ENCODE measurements around the gene PIP5K1C. TPM values are rescaled to one million over a fixed set of nuclear protein-coding genes. Genes with fewer than 3 reads are reported as not detected.
A peak's percentile ranks its signal among the peaks of the same experiment; 100 is the strongest.
"Not testable (repeated sequence)": the region's sequence is repeated elsewhere in the genome, so short reads cannot be mapped to it uniquely, and the experiment has no call there.

Gene PIP5K1C
- total RNA-seq, 1 experiment from 2014 or later, result 8.6 TPM

DNA sequence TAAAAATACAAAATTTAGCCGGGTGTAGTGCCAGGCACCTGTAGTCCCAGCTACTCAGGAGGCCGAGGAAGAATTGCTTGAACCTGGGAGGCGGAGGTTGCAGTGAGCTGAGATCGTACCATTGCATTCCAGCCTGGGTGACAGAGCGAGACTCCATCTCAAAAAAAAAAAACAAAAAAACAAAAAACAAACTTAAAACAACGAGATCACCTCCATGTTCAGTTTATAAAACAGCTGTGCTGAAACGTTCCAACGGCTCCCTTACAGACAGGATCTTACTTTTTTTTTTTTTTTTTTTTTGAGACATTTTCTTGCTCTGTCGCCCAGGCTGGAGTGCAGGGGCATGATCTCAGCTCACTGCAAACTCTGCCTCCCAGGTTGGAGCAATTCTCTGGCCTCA lies 71.5 kb downstream of the PIP5K1C start:
- DNase-seq (ENCODE audit: low read depth), result not testable (repeated sequence)

DNA sequence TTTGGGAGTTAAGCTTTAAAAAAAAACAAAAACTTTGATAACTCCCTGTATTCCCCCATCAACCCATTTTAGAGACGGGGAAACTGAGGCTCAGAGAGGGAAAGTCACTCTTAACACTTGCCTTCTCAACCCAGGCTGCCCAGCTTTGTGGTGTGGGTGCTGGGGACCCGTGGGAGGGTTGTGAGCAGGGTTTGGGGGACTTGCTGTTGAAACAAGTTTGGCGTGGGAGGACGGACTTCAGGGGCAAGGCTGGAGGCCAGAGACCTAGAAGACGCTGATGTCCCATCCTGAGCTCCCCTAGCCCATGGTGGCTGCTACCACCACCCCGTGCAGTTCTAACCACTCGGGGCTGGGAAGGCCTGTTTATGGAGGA lies 72.9 kb downstream of the PIP5K1C start:
- no peak for DNase-seq (ENCODE audit: low read depth)

DNA sequence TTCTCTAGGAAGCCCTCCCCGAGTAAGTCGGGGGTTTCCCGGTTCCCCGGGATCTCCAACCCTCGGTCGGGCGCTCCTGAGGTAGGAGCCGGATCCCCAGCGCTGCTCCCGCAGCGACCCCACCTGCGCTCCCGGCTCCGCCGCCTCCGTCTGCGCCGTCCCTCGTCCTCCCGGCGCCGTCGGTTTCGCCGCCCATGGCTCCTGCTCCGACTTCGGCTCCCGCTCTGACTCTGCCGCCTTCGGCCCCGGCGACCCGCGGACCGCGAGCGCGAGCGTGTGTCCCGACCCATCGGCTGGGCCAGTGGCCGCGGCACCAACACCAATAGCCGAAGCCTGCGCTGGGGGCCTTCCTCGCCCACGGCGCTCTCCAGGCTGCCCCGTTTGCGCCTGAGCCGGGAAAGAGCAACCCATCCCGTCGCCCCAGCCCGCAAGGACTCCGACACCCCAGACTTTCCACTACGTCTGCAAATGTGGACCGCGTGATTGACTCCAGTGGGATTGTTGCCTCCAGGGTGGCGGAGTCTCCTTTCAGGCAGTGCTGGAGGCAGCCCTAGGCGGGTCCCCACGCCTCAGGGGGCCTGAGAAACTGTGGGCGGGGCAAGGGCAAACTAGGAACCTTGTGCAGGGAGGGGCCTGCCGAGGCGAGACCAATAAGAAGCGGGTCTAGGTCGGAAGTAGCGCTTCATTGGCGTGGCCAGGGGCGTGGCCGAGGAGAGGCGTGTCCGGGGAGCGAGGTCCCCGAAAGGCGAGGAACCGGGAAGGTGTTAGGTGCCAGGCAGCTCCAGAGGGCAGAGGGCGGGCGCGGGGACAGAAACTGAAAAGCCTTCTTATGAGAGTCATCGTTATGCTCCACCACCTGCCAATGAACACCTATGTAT lies 73.6 kb downstream of the PIP5K1C start, which contains the start of gene CACTIN:
Gene CACTIN, minus strand, starts transcription at position 318 of the 878 bp plus-strand sequence. Its CDS starts 28 bp downstream, at position 290.
- DNase-seq (ENCODE audit: low read depth), result peak; percentile 99

- DNase-seq (ENCODE audit: low read depth), result no peak
Measured at GRCh38 chr19:3625996-3626472, 74.2 kb downstream of the PIP5K1C start.

- no peak for DNase-seq (ENCODE audit: low read depth)
Measured at GRCh38 chr19:3623716-3624115, 76.6 kb downstream of the PIP5K1C start.

- DNase-seq (ENCODE audit: low read depth), result no peak
Measured at GRCh38 chr19:3622224-3622623, 78.0 kb downstream of the PIP5K1C start.

GRCh38 chr19:3621689-3622088 lies 78.6 kb downstream of the PIP5K1C start:
- no peak for DNase-seq (ENCODE audit: low read depth)

DNA sequence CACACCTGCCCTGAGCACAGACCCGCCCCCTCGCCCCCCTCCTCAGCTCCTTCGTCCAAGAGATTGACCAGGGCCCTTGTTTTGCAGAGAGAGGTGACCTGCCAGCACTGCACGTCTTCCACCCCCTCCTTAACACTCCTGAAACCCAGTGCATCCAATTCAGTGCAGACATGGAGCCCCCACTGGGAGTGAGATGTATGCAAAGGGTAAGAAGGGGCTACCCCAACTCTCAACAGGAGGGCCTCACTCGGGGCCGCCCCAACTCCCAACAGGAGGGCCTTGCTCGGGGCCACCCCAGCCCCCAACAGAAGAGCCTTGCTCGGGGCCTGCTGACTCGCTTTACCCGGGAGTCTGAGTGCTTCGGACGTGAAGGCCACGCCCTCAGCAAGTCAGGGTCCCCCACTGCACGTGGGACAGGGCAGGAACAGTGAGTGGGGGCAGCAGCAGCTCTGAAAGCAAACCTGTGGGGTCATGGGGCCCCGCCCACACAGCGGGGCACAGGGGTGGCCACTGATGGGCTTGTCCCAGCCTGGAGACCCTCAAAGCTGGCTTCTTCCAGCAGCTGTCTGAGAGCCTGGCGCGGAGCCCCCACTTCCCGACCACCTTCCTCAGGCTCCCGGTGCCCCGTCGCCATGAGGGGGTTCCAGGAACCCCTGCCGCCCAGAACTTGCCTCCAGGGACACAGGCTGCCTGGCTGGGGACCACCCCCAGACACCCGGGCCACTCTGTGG lies 79.3 kb downstream of the PIP5K1C start:
- no peak for DNase-seq (ENCODE audit: low read depth)

- no peak for DNase-seq (ENCODE audit: low read depth)
Measured at GRCh38 chr19:3620145-3620816, 80.0 kb downstream of the PIP5K1C start.

DNA sequence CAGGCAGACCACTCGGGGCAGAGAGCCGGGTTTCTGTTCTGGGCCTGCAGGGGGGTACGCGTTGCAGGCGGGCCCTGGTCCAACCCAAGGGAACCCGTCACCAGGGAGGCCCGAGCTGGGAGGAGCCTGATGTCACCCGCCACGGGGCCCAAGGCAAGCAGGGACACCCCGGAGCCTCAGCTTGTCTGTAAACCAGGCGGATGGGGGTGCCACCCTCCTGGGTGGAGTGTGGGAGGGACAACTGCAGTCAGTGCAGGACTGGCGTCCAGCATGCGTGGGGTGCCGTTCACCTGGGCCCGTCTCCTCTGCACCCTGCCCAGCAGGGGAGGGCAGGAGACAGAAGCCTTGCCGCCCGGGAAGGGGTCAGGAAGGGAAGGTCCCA lies 80.6 kb downstream of the PIP5K1C start:
- no peak for DNase-seq (ENCODE audit: low read depth)

DNA sequence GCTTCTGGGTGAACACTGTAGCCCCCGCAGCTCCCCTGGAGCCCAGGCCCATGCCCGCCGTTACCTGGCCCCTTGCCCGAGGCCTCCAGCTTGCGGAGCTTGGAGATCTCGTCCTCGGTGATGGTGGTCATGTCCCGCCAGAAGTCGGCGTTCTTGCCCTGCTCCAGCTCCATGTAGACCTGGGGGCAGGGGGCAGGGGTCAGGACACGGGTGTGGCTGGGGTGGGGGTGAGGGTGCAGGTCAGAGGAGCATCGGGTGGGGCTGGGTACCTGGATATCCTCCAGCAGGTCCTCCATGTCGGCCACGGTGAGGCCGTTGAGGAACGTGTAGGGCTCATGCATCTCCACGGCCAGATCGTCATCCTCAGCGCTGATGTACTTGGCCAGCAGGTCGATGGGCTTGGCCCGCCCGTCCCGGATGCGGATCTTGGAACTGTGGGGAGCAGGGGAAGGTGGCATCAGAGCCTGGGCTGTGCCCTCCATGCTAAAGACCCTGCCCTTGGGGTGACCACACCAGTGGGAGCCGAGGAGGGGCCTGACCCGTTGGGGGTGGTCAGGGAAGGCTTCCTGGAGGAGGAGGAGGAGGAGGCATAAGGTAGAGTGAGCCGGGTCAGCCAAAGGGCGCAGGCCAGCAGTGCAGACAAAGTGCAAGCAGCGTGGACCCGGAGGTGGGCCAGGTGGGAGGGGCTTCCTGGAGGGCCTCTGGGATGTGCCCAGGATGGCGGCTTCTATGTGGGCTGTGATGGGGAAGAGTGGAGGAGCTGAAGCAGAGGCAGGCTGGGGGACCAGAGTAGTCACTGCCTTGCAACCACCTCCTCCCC lies 81.2 kb downstream of the PIP5K1C start:
- no peak for DNase-seq (ENCODE audit: low read depth)

DNA sequence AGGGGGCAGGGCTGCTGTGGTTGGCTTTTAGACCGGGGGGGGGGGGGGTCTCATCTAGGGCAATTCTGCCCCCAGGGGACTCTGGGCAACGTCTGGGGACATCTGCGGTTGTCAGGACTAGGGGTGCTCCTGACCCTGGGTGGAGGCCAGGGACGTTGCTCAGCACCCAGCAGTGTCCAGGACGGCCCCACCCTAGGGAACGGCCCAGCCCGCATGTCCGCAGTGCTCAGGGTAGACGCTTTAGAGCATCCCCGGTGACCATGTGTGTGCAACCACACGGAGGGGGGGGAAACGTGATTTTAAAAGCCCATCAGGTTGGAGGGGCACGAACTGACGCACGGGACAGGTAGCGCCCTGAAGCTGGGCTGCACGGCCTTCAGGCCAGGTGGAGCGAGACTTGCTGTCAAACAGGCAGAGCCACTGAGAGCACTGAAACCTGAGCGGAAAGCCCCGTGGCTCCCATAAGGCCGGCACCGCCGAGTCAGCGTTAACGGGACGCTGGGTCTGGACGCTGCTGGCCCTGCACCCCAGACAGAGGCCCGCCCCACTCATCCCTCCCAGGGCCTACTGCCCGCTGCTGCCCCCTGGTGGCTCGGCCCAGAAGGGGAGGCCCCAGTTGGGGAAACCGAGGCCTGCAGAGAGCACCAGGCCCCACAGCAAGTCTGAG lies 82.0 kb downstream of the PIP5K1C start:
- peak; percentile 65 for DNase-seq (ENCODE audit: low read depth)

DNA sequence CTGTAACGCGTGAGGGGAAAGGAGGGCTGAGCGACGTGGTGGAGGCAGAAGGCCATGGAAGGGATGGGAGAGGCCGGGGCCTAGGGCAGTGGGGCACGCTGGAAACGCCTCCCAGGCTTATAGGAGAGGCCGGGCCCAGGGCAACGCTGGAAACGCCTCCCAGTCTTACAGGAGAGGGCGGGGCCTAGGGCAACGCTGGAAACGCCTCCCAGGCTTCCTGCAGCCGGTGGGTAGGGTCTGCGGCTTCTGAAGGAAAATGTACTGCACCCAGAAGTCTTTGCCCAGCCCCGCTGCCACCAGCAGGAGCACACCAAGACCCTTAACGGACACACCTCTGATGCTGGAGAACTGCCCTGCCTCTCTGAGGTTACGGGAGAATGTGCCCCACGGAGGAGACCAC lies 82.8 kb downstream of the PIP5K1C start:
- no peak for DNase-seq (ENCODE audit: low read depth)

DNA sequence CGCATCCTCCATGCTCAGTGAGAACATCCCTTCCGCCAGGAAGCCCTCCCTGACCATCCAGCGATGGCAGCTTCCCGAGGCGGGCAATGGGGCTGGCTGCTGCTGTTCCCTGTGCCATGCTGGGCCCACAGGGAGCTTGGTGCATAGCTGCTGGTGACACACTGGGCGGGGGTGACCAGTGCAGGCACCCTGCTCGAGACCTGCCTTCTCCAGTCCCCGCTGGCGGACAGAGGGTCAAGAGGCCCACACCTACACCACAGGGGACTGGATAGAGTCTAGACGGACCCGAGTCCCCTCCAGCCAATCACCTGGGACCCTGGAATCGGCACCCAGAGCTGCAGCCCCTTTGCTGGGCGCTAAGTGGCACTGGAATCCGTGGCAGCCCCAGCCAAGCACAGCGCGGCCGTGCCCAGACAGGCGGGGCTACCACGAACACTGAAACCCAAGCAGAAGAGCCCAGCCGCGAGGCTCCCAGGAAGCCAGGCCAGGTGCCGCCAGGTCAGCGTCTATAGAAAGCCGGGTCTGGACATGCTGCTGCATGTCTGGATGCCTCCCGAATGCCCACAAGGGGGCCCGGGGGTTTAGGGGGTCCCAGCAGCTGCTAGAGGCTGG lies 84.6 kb downstream of the PIP5K1C start:
- no peak for DNase-seq (ENCODE audit: low read depth)

- no peak for DNase-seq (ENCODE audit: low read depth)
Measured at GRCh38 chr19:3614858-3615505, 85.3 kb downstream of the PIP5K1C start.

DNA sequence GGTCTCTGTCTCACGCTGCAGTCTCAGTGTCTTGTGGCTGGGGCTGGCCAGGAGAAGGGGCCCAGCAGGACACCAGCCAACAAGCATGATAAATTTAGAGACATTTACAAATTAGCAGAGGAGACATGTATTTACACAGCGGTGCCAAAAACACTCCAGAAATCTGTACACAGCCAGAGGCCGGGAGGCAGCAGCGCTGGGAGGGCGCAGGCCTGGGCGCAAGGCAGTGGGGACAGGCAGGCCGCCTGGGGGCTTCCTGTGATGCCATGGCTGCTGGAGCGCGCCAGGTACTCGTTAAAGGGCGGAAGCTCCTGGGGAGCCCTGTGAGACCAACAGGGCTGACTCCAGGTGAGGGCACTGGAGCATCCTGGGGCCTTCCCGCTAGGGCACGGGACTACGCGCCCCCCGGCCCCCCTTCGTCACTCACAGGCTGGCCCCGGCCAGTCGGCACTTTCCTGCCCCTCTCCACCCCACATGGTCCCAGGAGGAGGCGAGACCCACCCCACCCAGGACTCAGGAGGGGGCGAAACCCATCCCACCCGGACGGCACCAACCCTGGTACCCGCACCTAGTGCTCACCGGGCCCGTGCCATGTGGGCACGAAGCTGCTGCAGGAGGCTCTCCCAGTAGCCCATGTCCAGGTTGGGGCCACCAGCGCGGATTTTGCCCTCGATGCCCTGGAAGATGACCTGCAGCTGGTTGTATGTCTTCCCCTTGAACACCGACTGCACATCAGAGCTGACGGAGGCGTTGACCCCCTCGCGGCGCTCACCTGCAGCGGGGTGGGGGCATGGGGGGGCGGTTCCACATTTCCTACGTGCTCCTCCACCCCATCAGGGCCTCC lies 86.2 kb downstream of the PIP5K1C start:
- no peak for DNase-seq (ENCODE audit: low read depth)

DNA sequence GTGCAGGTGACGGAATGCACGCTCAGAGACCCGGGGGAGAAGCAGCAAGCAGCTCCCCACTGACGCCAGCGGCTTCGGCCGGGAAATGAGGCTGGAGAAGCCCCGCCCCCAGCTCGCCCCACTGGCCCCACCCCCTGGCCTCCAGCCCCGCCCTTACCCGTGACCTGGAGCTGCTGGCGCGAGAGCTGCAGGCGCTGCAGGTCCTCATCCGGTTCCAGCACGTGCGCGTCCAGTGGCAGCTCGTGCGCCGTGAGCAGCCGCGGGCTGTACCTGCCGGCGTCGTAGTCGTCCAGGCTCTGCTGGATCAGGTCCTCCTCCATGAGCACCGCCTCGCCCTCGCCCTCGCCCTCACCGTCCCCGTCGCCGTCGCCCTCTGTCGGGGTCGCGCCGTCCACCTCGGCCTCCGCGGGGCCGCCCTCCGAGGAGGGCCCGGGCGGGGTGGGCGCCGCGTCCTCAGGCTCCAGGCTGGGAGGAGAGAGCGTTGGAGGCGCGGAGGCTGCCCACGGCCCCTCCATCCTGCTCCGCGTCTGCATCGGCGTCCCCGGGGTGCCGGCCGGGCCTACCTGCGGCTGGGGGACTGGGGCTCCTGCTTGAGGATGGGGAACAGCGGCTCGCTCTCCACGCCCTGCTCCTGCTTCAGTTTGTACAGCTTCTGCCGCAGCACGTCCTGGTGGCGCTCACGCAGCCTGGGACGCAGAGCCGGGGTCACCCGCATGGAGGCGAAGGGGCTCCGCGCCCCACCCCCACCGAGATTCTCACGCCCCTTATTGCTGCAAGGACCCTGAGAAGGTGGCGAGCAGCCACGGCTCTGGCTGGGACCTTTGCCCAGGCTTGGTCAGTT lies 87.1 kb downstream of the PIP5K1C start:
- no peak for DNase-seq (ENCODE audit: low read depth)

DNA sequence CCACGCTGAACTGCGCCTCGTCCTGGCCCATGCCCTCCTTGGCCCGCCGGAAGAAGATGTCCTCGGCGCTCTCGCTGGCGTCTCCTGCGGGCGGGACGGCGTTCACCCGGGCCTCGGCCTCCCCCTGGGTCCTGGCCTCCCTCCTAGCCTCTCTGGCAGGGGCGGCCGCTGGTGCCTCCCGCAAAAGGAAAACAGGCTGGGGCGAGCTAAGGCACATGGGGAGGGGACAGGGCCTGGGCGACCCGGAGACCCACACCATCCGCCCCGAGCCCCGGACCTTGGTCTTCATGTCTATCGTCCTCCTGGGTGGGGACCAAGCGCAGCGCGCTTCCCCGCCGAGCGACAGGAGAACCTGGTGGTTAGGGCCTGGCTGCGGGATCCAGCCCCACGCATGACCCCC lies 87.9 kb downstream of the PIP5K1C start:
- DNase-seq (ENCODE audit: low read depth), result no peak

Data from Daoy (cell line).